ENCODE data around the gene MXD1. TPM values are rescaled to one million over a fixed set of nuclear protein-coding genes. Genes with fewer than 3 reads are reported as not detected.

MXD1 gene
- polyA plus RNA-seq, 2 of the 4 experiments (the other 2 are of a cell fraction) = 2.0 to 8.3 TPM

- Histone ChIP-seq H3K4me3 (no peak overlapping the region), H3K9me3 (no peaks in the 10 kb centered on the region), H3K4me1 (no peaks in the 10 kb centered on the region), H3K27ac (no peak overlapping the region), H3K4me2 (no peak overlapping the region)
- FAIRE-seq = no peak
- ChIA-PET POLR2A (no interaction called here), CTCF (interaction anchor here (0.6 kb wide), 1 partner anchor 80 kb away, joined by 4 read pairs; no protein-coding TSS in a partner anchor)
- DNase-seq (ENCODE audit: low read depth in 1 of 2, low spot score in 1 of 2) = no peak
- ATAC-seq = no peak
- no peak for TF ChIP-seq USF2 (IDR thresholded peaks at IDR 0.05)
- TF ChIP-seq ESRRA (IDR thresholded peaks at IDR 0.05; ENCODE audit: borderline replicate concordance, low read length) = no peak
- 73% methylated on average over 3 of the region's 3 CpGs for WGBS (ENCODE audit: missing lambda C conversion rate)
Observed at GRCh38 chr2:69926849-69927515, 12.1 kb downstream of the MXD1 start.

DNA sequence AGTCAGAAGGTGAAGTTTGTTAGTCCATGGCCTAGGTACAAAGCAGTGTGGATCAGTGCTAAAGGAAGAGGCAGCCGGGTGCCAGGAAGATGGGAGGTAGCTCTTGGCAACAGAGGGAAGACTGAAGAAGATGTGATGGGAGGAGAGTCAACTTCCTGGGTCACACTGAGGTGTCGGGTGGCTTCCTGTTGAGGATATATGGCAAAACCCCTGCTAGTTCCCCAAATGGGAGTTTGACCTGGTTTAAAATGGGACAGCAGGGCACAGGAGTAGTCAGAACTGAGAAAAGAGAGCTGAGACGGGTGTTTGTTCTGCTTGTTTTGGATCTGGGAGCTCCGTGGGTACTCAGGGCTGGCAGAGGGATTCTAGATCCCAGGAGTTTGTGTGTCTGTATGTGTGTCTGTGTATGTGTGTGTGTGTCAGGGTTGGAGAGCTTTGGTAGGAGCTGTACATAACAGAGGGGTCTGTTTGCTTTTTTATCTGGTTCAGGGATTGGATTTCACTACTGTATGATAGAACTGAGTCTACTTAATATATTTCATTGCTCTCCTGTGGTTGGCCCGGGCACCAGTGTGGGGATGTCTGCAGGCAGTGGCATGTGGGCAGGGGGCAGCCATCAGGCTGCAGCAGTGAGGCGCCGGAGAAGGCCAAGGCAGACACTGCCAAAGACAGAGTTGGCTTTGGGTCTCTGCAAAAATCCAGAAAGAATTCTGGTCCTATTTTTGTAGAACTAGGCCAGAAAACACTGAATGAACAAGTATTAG is 17.1 kb downstream of the MXD1 start:
- CTCF ChIA-PET = interaction anchor here (1.0 to 4.0 kb wide), 5 partner anchors 9 to 207 kb away, joined by 5 to 22 read pairs (median 8); partner anchors contain the start of gene MXD1
- H3K27ac ChIP-seq = peak overlapping the region in 1 of 2 experiments; percentile 25; a peak in 2 of 6 replicates
- no peak overlapping the region for H3K4me3 ChIP-seq
- no peak for DNase-seq (ENCODE audit: low read depth in 1 of 2, low spot score in 1 of 2)
- ATAC-seq = no peak
- H3K4me1 ChIP-seq = peaks cover 23% of the 10 kb centered on the region; the same call in 2 of the 3 replicates
- no peaks in the 10 kb centered on the region for H3K9me3 ChIP-seq
- TF ChIP-seq, protein P1, sequence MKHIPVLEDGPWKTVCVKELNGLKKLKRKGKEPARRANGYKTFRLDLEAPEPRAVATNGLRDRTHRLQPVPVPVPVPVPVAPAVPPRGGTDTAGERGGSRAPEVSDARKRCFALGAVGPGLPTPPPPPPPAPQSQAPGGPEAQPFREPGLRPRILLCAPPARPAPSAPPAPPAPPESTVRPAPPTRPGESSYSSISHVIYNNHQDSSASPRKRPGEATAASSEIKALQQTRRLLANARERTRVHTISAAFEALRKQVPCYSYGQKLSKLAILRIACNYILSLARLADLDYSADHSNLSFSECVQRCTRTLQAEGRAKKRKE (CRISPR knock-in tag; IDR thresholded peaks at IDR 0.05; ENCODE audit: low read depth) = no peak
- TF ChIP-seq RAD21 (conservative IDR thresholded peaks at IDR 0.05 in 1 of 2, IDR thresholded peaks at IDR 0.05 in 1 of 2) (no peak), PHF8 (IDR thresholded peaks at IDR 0.05; ENCODE audit: borderline replicate concordance, low read depth) (no peak), RCOR1 (IDR thresholded peaks at IDR 0.05; ENCODE audit: low read depth, low read length) (no peak), FOXS1 (CRISPR knock-in tag; IDR thresholded peaks at IDR 0.05) (no peak), SMC3 (IDR thresholded peaks at IDR 0.05) (no peak), CHD2 (IDR thresholded peaks at IDR 0.05; ENCODE audit: low read length, partially characterized antibody) (no peak), FOSL2 (IDR thresholded peaks at IDR 0.05) (no peak), FOSL2 (CRISPR knock-in tag; IDR thresholded peaks at IDR 0.05) (no peak), EHMT2 (IDR thresholded peaks at IDR 0.05; ENCODE audit: low read depth) (no peak), BHLHE40 (IDR thresholded peaks at IDR 0.05; ENCODE audit: low read depth, low read length) (no peak), USF2 (IDR thresholded peaks at IDR 0.05) (no peak), TP53 (CRISPR knock-in tag; IDR thresholded peaks at IDR 0.05) (no peak), ZFP36 (IDR thresholded peaks at IDR 0.05; ENCODE audit: borderline replicate concordance, partially characterized antibody) (no peak), ZSCAN20 (CRISPR knock-in tag; IDR thresholded peaks at IDR 0.05) (no peak), HEYL (CRISPR knock-in tag; IDR thresholded peaks at IDR 0.05) (no peak), HOXA7 (CRISPR knock-in tag; IDR thresholded peaks at IDR 0.05) (no peak), KDM1A (IDR thresholded peaks at IDR 0.05; ENCODE audit: low read depth) (no peak), MAZ (IDR thresholded peaks at IDR 0.05; ENCODE audit: borderline replicate concordance, low read depth, low read length) (no peak)
- TF ChIP-seq, protein P2, sequence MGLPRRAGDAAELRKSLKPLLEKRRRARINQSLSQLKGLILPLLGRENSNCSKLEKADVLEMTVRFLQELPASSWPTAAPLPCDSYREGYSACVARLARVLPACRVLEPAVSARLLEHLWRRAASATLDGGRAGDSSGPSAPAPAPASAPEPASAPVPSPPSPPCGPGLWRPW (IDR thresholded peaks at IDR 0.05) = no peak
- POLR2A ChIA-PET = interaction anchor here (1.1 kb wide), 1 partner anchor 17 kb away, joined by 5 read pairs; the partner anchor contains the start of gene MXD1
- no peak for FAIRE-seq
- WGBS (ENCODE audit: missing lambda C conversion rate) = 93% methylated on average over 7 of the region's 7 CpGs
- H3K4me2 ChIP-seq = no peak overlapping the region
